A549 (cell line): ENCODE results near the gene HSD17B2.

Experiments used
- CEBPB ChIP-seq, 2 experiments: fragments of >200 bp in 1 of 2; sonication (Bioruptor Twin) in 1 of 2; formaldehyde crosslinking in 1 of 2; IDR thresholded peaks; 2 replicates each; pipeline ENCODE4 v1.6.1; 2012 to 2016
- CTCF ChIP-seq: fragments of >200 bp; sonication (Bioruptor Twin); formaldehyde crosslinking; IDR thresholded peaks from 3 replicates; pipeline ENCODE4 v1.5.1; 2016
- EP300 ChIP-seq, 2 experiments: fragments of >200 bp; sonication (Bioruptor Twin); formaldehyde crosslinking; IDR thresholded peaks; 2 replicates in 1 of 2; 3 replicates in 1 of 2; pipeline ENCODE4 v1.6.1; 2016 to 2017
- MAFK ChIP-seq: fragments of 450-650 bp; IDR thresholded peaks from 2 replicates; pipeline ENCODE4 v1.6.1; 2014; ENCODE audit not compliant: partially characterized antibody
- PHF8 ChIP-seq: fragments of 200-600 bp; sonication (generic); IDR thresholded peaks from 2 replicates; pipeline ENCODE4 v1.6.1; 2016; ENCODE audit warnings: low read depth, mild to moderate bottlenecking, antibody characterized with exemption, moderate library complexity, borderline replicate concordance
- POLR2A ChIP-seq: IDR thresholded peaks from 2 replicates; pipeline ENCODE4 v1.6.1; 2012; ENCODE audit warnings: mild to moderate bottlenecking, low read length
- RAD21 ChIP-seq, 2 experiments: fragments of >200 bp in 1 of 2; sonication (Bioruptor Twin) in 1 of 2; formaldehyde crosslinking in 1 of 2; IDR thresholded peaks in 1 of 2; conservative IDR thresholded peaks in 1 of 2; 2 replicates in 1 of 2; 3 replicates in 1 of 2; pipeline ENCODE4 v1.6.1; 2012 to 2018; ENCODE audit warnings: inconsistent platforms in 1 of 2
- REST ChIP-seq: fragments of 200-600 bp; sonication (generic); IDR thresholded peaks from 2 replicates; pipeline ENCODE4 v1.6.1; 2016; ENCODE audit warnings: antibody characterized with exemption, mild to moderate bottlenecking, moderate library complexity
- RNF2 ChIP-seq: fragments of 200-600 bp; sonication (generic); IDR thresholded peaks from 2 replicates; pipeline ENCODE4 v1.6.1; 2016; ENCODE audit warnings: low read depth, mild to moderate bottlenecking, antibody characterized with exemption, moderate library complexity, borderline replicate concordance
- USF2 ChIP-seq: fragments of 450-650 bp; IDR thresholded peaks from 2 replicates; pipeline ENCODE4 v1.6.1; 2014; ENCODE audit warnings: antibody characterized with exemption
- ZFP36 ChIP-seq: fragments of 450-650 bp; IDR thresholded peaks from 2 replicates; pipeline ENCODE4 v1.6.1; 2014; ENCODE audit warnings: borderline replicate concordance; ENCODE audit not compliant: partially characterized antibody

- TF ChIP-seq RAD21 (conservative IDR thresholded peaks at IDR 0.05 in 1 of 2, IDR thresholded peaks at IDR 0.05 in 1 of 2) (no peak), REST (no peak), RNF2 (no peak), CEBPB (IDR thresholded peaks at IDR 0.05) (no peak), CTCF (no peak), PHF8 (no peak), EP300 (IDR thresholded peaks at IDR 0.05) (no peak), USF2 (no peak), ZFP36 (no peak), MAFK (no peak), POLR2A (no peak)
These were observed 44.8 kb downstream of the HSD17B2 start for GRCh38 chr16:82079892-82080291.
